T-helper 1 cell treated with Interleukin-12 subunit alpha and Interleukin-12 subunit beta and Interleukin-4 antibody, amounts not matched to agents 30 μg/mL and 1 μg/mL, for 36 hours (primary cell): Measurements from ENCODE around the gene CXorf66.
"Not testable (repeated sequence)": the region's sequence is repeated elsewhere in the genome, so short reads cannot be mapped to it uniquely, and the experiment has no call there.

Source experiments
- H3K27ac Mint-ChIP-seq: one replicate; pipeline ENCODE4 v1.8.0; 2021; ENCODE audit warnings: mild to moderate bottlenecking, mixed read lengths
- H3K27me3 Mint-ChIP-seq: one replicate; pipeline ENCODE4 v1.8.0; 2021; ENCODE audit warnings: low read depth, mixed read lengths
- H3K36me3 Mint-ChIP-seq: one replicate; pipeline ENCODE4 v1.8.0; 2021; ENCODE audit warnings: low read depth, mixed read lengths
- H3K4me1 Mint-ChIP-seq: one replicate; pipeline ENCODE4 v1.8.0; 2021; ENCODE audit warnings: low read depth, mixed read lengths
- H3K4me3 Mint-ChIP-seq: one replicate; pipeline ENCODE4 v1.8.0; 2021; ENCODE audit warnings: mild to moderate bottlenecking, moderate library complexity, mixed read lengths
- H3K9me3 Mint-ChIP-seq: one replicate; pipeline ENCODE4 v1.8.0; 2021; ENCODE audit warnings: mixed read lengths

The CXorf66 gene, protein sequence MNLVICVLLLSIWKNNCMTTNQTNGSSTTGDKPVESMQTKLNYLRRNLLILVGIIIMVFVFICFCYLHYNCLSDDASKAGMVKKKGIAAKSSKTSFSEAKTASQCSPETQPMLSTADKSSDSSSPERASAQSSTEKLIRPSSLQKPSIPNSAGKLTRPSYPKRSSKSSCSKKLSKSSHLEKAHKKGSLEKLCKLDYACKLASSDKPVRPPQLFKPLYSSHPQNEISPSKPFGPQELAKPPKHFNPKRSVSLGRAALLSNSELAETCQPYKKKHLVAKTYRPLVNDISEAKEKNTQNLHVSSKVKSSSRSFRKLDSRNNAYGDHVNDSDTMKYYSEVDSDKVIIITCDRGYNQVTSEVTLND

DNA sequence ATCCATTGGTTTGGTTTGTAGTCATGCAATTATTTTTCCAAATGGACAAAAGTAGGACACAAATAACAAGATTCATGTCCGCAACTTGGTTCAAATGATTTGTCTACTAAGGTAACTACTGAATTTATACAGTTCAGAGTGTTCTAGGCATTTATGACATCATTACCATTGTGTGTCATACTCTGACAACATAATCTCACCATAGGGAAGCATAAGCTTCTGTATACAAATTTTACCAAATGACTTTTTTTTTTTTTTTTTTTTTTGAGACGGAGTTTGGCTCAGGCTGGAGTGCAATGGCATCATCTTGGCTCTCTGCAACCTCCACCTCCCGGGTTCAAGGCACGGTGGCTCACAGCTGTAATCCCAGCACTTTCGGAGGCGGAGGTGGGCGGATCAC, at the start of gene CXorf66:
Gene CXorf66, minus strand, starts transcription at position 101 of the 400 bp plus-strand sequence. Its CDS starts 25 bp downstream, at position 76.
- Mint-ChIP-seq H3K27me3 (peaks cover 5% of the 10 kb centered on the region), H3K9me3 (no peaks in the 10 kb centered on the region), H3K36me3 (no peaks in the 10 kb centered on the region), H3K4me1 (no peaks in the 10 kb centered on the region), H3K4me3 (no peak within 1 kb of the TSS), H3K27ac (no peak within 1 kb of the TSS)

DNA sequence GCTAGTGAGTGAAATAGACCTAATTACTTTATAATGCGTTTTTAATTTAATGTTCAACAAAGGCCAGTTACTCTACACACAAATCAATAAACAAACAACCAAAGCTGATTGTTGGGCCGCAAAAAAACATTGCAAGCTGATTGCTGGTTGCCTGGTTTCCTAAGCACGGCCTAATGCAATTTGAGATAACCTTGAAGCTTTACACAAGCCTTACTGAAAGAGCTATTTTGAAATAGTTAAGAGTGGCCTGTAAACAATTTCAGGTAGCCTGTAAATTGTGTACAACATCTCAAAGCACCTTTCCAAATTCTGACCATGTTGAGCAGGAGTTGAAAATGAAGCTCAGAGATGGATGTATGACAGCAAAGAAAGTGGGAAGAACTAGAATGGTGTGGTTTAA, 17.5 kb upstream of the CXorf66 start:
- no peaks in the 10 kb centered on the region for H3K27me3 Mint-ChIP-seq
- no peak overlapping the region for H3K4me3 Mint-ChIP-seq

GRCh38 chrX:139974471-139974870, 9.2 kb upstream of the CXorf66 start:
- Mint-ChIP-seq H3K27ac (no peak overlapping the region), H3K4me1 (no peaks in the 10 kb centered on the region), H3K36me3 (no peaks in the 10 kb centered on the region), H3K27me3 (peaks cover 15% of the 10 kb centered on the region), H3K4me3 (no peak overlapping the region), H3K9me3 (no peaks in the 10 kb centered on the region)

More for the DNA sequence above, 17.5 kb upstream of the CXorf66 start:
- Mint-ChIP-seq H3K4me1 (no peaks in the 10 kb centered on the region), H3K27ac (no peak overlapping the region), H3K9me3 (no peaks in the 10 kb centered on the region), H3K36me3 (no peaks in the 10 kb centered on the region)

GRCh38 chrX:139972629-139973624, 7.6 kb upstream of the CXorf66 start:
- Mint-ChIP-seq H3K4me1 (no peaks in the 10 kb centered on the region), H3K9me3 (no peaks in the 10 kb centered on the region), H3K4me3 (no peak overlapping the region), H3K27me3 (peaks cover 15% of the 10 kb centered on the region), H3K27ac (no peak overlapping the region), H3K36me3 (no peaks in the 10 kb centered on the region)

DNA sequence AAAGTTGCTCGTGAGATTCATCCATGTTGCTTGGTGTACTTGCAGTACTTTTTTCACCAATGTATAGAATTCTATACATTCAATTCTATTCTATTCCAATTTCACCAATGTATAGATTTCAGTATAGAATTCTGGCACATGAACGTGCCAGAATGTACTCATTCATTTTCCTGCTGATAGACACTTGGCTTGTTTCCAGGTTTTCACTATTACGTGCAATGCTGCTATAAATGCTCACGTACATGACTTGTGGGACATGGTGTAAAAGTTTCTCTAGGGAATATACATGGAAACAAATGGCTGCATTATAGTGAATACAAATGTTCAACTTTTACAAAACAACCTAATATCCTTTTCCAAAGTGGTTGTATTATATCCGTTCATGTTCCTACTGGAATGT, 6.8 kb upstream of the CXorf66 start:
- no peaks in the 10 kb centered on the region for H3K36me3 Mint-ChIP-seq
- H3K4me3 Mint-ChIP-seq: no peak overlapping the region
- peaks cover 15% of the 10 kb centered on the region for H3K27me3 Mint-ChIP-seq
- H3K4me1 Mint-ChIP-seq: no peaks in the 10 kb centered on the region
- no peak overlapping the region for H3K27ac Mint-ChIP-seq
- H3K9me3 Mint-ChIP-seq: no peaks in the 10 kb centered on the region

DNA sequence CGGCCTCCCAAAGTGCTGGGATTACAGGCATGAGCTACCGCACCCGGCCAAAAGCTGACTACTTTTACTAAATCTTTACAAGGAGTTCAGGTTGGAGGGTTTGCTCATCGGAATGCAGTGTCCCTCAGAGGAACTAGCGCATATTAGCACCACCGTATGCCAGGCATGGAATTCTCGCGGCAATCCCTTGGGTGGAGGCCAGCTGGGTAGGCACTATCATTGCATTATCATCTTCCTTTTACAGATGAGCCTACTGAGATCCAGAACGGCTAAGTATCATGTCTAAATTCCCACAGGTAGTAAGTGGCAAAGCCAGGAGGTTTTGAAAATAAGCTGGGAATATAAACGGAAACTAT, 6.1 kb upstream of the CXorf66 start:
- H3K27me3 Mint-ChIP-seq: peaks cover 15% of the 10 kb centered on the region
- no peaks in the 10 kb centered on the region for H3K9me3 Mint-ChIP-seq
- no peaks in the 10 kb centered on the region for H3K36me3 Mint-ChIP-seq
- H3K27ac Mint-ChIP-seq: no peak overlapping the region
- H3K4me1 Mint-ChIP-seq: no peaks in the 10 kb centered on the region
- no peak overlapping the region for H3K4me3 Mint-ChIP-seq

DNA sequence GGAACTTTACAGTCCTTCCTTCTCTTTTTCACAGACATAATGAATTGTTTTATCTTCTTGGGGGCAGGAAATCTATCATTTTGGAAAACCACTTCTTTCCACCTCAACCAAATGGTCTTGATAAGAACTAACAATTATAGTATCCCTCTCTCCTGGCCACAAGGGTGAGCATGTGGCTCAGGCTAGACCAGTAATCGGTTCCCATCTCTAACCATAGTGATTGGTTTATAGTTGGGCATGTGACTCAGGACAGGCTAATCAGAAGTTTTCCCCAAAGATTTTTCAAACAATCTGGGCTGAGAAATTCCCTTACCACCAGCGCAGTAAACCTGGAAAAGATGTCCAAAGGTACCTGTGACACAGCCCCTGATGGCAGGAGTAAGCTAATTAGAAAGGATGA, 4.0 kb upstream of the CXorf66 start:
- Mint-ChIP-seq H3K27me3 (peaks cover 15% of the 10 kb centered on the region), H3K4me1 (no peaks in the 10 kb centered on the region), H3K36me3 (no peaks in the 10 kb centered on the region), H3K9me3 (no peaks in the 10 kb centered on the region), H3K27ac (no peak overlapping the region), H3K4me3 (no peak overlapping the region)

GRCh38 chrX:139967750-139968149, 2.4 kb upstream of the CXorf66 start:
- Mint-ChIP-seq H3K27me3 (peaks cover 15% of the 10 kb centered on the region), H3K4me1 (no peaks in the 10 kb centered on the region), H3K4me3 (no peak overlapping the region), H3K27ac (no peak overlapping the region), H3K36me3 (no peaks in the 10 kb centered on the region), H3K9me3 (no peaks in the 10 kb centered on the region)

- H3K27me3 Mint-ChIP-seq: peaks cover 15% of the 10 kb centered on the region
- no peak overlapping the region for H3K27ac Mint-ChIP-seq
- H3K4me3 Mint-ChIP-seq: no peak overlapping the region
- H3K4me1 Mint-ChIP-seq: no peaks in the 10 kb centered on the region
- H3K36me3 Mint-ChIP-seq: no peaks in the 10 kb centered on the region
- no peaks in the 10 kb centered on the region for H3K9me3 Mint-ChIP-seq
Measured at GRCh38 chrX:139967300-139967699, 2.0 kb upstream of the CXorf66 start.

GRCh38 chrX:139966159-139966558, 838 bp upstream of the CXorf66 start:
- not testable (repeated sequence) for H3K9me3 Mint-ChIP-seq, H3K4me3 Mint-ChIP-seq, H3K4me1 Mint-ChIP-seq, H3K27ac Mint-ChIP-seq, H3K36me3 Mint-ChIP-seq
- peaks cover 10% of the 10 kb centered on the region for H3K27me3 Mint-ChIP-seq

DNA sequence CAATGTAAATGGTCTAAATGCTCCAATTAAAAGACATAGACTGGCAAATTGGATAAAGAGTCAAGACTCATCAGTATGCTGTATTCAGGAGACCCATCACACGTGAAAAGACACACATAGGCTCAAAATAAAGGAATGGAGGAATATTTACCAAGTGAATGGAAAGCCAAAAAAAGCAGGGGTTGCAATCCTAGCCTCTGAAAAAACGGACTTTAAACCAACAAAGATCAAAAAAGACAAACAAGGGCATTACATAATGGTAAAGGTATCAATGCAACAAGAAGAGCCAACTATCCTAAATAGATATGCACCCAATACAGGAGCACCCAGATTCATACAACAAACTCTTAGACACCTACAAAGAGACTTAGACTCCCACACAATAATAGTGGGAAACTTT, 4.2 kb downstream of the CXorf66 start:
- not testable (repeated sequence) for H3K36me3 Mint-ChIP-seq, H3K27me3 Mint-ChIP-seq, H3K4me1 Mint-ChIP-seq, H3K9me3 Mint-ChIP-seq, H3K4me3 Mint-ChIP-seq, H3K27ac Mint-ChIP-seq

DNA sequence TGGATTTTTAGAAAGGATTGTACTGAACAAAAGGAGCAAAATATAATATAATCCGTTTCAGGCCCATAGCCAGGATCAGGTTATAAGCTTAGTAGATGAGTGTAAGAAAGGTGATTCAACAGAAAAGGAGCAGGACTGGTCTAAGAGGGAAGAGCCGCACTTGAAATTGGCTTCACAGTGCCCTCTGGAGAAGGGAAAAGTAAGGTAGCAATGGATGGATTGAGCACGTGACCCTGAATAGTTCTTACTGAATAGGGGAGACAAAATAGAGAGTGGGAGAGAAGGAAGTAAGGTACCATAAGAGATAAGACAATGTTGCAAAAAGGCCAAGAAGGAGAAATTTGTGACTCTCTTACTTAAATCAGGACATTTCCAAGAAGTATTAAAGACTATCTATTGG, 15.6 kb downstream of the CXorf66 start:
- Mint-ChIP-seq H3K4me3 (no peak overlapping the region), H3K36me3 (no peaks in the 10 kb centered on the region), H3K27me3 (no peaks in the 10 kb centered on the region), H3K27ac (no peak overlapping the region), H3K4me1 (no peaks in the 10 kb centered on the region), H3K9me3 (no peaks in the 10 kb centered on the region)

DNA sequence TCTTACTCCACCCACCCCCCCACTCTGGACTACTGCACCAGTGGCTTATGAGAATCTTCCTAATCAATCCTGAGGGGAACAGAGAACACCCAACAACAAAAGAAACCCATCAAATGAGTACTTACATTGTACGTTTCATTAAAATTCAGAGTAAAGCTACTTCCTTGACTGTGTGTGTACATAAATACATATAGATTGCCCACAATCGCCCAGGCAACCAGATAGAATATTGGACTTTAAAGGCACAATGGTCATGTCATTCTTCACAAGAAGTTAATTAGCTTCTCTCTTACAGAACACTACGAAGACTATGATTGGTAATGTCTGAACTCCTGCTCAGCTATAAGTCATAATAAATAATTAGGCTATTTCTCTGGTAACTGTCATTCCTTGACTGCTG, 20.2 kb downstream of the CXorf66 start:
- no peaks in the 10 kb centered on the region for H3K4me1 Mint-ChIP-seq
- peaks cover 10% of the 10 kb centered on the region for H3K27me3 Mint-ChIP-seq
- H3K27ac Mint-ChIP-seq: no peak overlapping the region
- no peaks in the 10 kb centered on the region for H3K9me3 Mint-ChIP-seq
- H3K36me3 Mint-ChIP-seq: no peaks in the 10 kb centered on the region
- no peak overlapping the region for H3K4me3 Mint-ChIP-seq

DNA sequence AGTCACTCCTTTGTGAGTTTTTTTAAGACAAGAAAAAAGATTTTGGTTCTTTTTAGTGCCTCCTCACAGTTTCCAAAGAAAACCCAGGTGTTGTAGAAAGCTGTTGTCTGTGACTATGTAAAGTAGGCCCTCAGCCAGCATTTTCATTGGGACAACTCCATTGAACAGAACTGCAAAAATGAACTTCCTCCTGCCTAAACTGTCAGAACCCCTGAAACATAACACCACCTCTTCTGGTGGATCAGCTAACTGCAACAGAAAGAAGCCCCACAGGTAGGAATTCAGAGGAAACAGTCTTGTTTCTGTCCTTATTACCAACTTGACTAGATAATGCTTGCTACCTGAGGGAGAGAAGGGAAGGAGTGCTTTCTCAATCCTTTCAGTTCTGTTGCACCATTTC, 29.1 kb downstream of the CXorf66 start:
- no peaks in the 10 kb centered on the region for H3K27me3 Mint-ChIP-seq
- no peak overlapping the region for H3K4me3 Mint-ChIP-seq
- peaks cover 5% of the 10 kb centered on the region for H3K4me1 Mint-ChIP-seq
- no peaks in the 10 kb centered on the region for H3K36me3 Mint-ChIP-seq
- no peak overlapping the region for H3K27ac Mint-ChIP-seq
- no peaks in the 10 kb centered on the region for H3K9me3 Mint-ChIP-seq

DNA sequence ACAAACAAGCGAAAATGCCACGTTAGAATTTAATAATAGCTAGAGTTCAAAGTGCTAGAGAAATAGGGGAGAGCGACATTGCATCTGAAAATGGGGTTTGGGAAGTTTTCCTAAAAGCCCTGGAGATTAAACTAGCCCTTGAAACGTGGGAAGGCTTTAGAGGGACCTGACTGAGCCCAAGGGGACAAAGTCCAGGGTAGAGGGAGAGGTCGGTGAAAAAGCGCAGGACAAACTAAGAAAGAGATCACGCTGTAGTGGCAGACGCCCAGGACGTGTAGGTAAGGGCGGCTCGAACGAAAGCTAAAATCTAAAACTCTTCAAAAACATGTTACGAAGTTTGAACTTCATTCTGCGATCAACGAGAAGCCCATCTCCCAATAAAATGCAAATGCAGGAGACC, 31.4 kb downstream of the CXorf66 start:
- Mint-ChIP-seq H3K36me3 (peaks cover 2% of the 10 kb centered on the region), H3K4me3 (peak overlapping the region; percentile 96), H3K27ac (no peak overlapping the region), H3K9me3 (no peaks in the 10 kb centered on the region), H3K4me1 (peaks cover 15% of the 10 kb centered on the region), H3K27me3 (peaks cover 6% of the 10 kb centered on the region)
